K562 (cell line): ENCODE results near the gene CPE.

Experiments used
- CBX2 ChIP-seq: fragments of 200-600 bp; sonication (generic); IDR thresholded peaks from one replicate; pipeline ENCODE4 v1.6.1; 2012; ENCODE audit warnings: mild to moderate bottlenecking, low read length, inconsistent platforms; ENCODE audit not compliant: insufficient read depth, poor library complexity, severe bottlenecking
- ETV6 ChIP-seq, 3 experiments: fragments of 150-350 bp in 1 of 3; sonication (generic) in 1 of 3; formaldehyde crosslinking in 1 of 3; IDR thresholded peaks; 2 replicates each; pipeline versions ENCODE4 v1.6.1 to v1.8.0; 2014 to 2022; ENCODE audit warnings: borderline replicate concordance in 2 of 3, low read depth in 2 of 3, antibody characterized with exemption in 1 of 3, low read length in 1 of 3, mild to moderate bottlenecking in 1 of 3, missing genetic modification reagents in 1 of 3
- EZH2 ChIP-seq: IDR thresholded peaks from 2 replicates; pipeline ENCODE4 v1.6.1; 2012; ENCODE audit warnings: low read depth, mild to moderate bottlenecking, inconsistent platforms, low read length, borderline replicate concordance
- JUN ChIP-seq, 2 experiments: sonication (generic) in 1 of 2; formaldehyde crosslinking in 1 of 2; IDR thresholded peaks; 2 replicates each; pipeline versions ENCODE4 v1.6.1 to v1.8.0; 2012 to 2022; ENCODE audit warnings: borderline replicate concordance in 2 of 2, mild to moderate bottlenecking in 2 of 2, improper control_type of control experiment in 1 of 2, low read depth in 1 of 2, low read length in 1 of 2, missing genetic modification reagents in 1 of 2
- KLF1 ChIP-seq: fragments of 450-650 bp; IDR thresholded peaks from 2 replicates; pipeline ENCODE4 v1.6.1; 2016; ENCODE audit warnings: missing genetic modification characterization, missing compliant biosample characterization
- MCM7 ChIP-seq, 2 experiments: fragments of 450-650 bp; IDR thresholded peaks; 2 replicates each; pipeline ENCODE4 v1.6.1; 2016 to 2018
- MNT ChIP-seq, 2 experiments: fragments of 450-650 bp; conservative IDR thresholded peaks; 2 replicates each; pipeline ENCODE4 v1.6.1; 2017; ENCODE audit warnings: mild to moderate bottlenecking in 2 of 2, moderate library complexity in 2 of 2
- RNF2 ChIP-seq: sonication (generic); IDR thresholded peaks from 2 replicates; pipeline ENCODE4 v1.6.1; 2016
- TBL1XR1 ChIP-seq, 2 experiments: IDR thresholded peaks; 2 replicates each; pipeline ENCODE4 v1.6.1; 2012; ENCODE audit warnings: improper control_type of control experiment in 2 of 2, low read length in 2 of 2, mild to moderate bottlenecking in 1 of 2
- XRCC4 ChIP-seq: IDR thresholded peaks from one replicate; pipeline ENCODE4 v1.6.1; 2011; ENCODE audit not compliant: insufficient read depth, insufficient read length; ENCODE audit errors: extremely low read depth
- ZNF121 ChIP-seq: sonication (generic); formaldehyde crosslinking; conservative IDR thresholded peaks from 2 replicates; pipeline ENCODE4 v1.8.0; 2022; ENCODE audit warnings: missing genetic modification reagents
- ZNF274 ChIP-seq: IDR thresholded peaks from 2 replicates; pipeline ENCODE4 v1.6.1; 2011; ENCODE audit warnings: low read depth, mild to moderate bottlenecking, low read length, moderate library complexity, borderline replicate concordance

- TF ChIP-seq ZNF274 (no peak), ETV6 (IDR thresholded peaks at IDR 0.05; ENCODE audit: borderline replicate concordance in 1 of 2, low read depth in 2 of 2, low read length in 1 of 2) (no peak), ETV6 (CRISPR knock-in tag; IDR thresholded peaks at IDR 0.05; ENCODE audit: borderline replicate concordance) (no peak), MCM7 (IDR thresholded peaks at IDR 0.05) (no peak), XRCC4 (no peak), MNT (conservative IDR thresholded peaks at IDR 0.05) (no peak), ZNF121 (no peak), KLF1 (tag) (no peak), JUN (IDR thresholded peaks at IDR 0.05; ENCODE audit: borderline replicate concordance, low read depth, low read length) (no peak), JUN (CRISPR knock-in tag; IDR thresholded peaks at IDR 0.05; ENCODE audit: borderline replicate concordance) (no peak), EZH2 (no peak), RNF2 (no peak), TBL1XR1 (IDR thresholded peaks at IDR 0.05; ENCODE audit: low read length in 2 of 2) (no peak), CBX2 (no peak)
These were observed 437 bp upstream of the CPE start for GRCh38 chr4:165378398-165378744.
